HCT116 (cell line): ENCODE data around the gene KIF7. TPM values are rescaled to one million over a fixed set of nuclear protein-coding genes. Genes with fewer than 3 reads are reported as not detected.

Experiments
- ATAC-seq: fragments of 200-7000 bp; cut with Tn5 transposase; 2 replicates; pipeline ENCODE4 v1.9.1; 2020; ENCODE audit warnings: mild to moderate bottlenecking, moderate library complexity
- BruUV-seq: library from RNA; stranded (reverse); fragments of 400-500 nt; replicated peaks from 2 replicates; lab custom pipeline; 2021; lab: Mats Ljungman, UMichigan
- CTCF ChIA-PET: fragments of 300-600 bp; sonication (Branson Sonifier 250); formaldehyde crosslinking; loops from one replicate; lab custom pipeline; 2021; ENCODE audit warnings: antibody characterized with exemption; lab: Charles Lee
- POLR2A ChIA-PET: fragments of 300-600, 350-600 bp; sonication (Branson Sonifier 250); formaldehyde crosslinking; loops from one replicate; lab custom pipeline; 2021; ENCODE audit warnings: antibody characterized with exemption; lab: Charles Lee
- RAD21 ChIA-PET, 2 experiments: fragments of 300-600 bp; sonication (Branson Sonifier 250); formaldehyde crosslinking; loops; one replicate each; lab custom pipeline; 2023; ENCODE audit warnings: low total read pairs in 2 of 2; ENCODE audit not compliant: uncharacterized antibody in 2 of 2, unreplicated experiment in 2 of 2, low non-redundant PET in 1 of 2; lab: Charles Lee
- DNase-seq: peaks from one replicate; pipeline ENCODE4 v3.0.0-alpha.2; 2010; ENCODE audit warnings: low read depth, low spot score
- H2AFZ ChIP-seq: fragments of 200-600 bp; shearing (Covaris generic), sonication (generic); 2 replicates; pipeline ENCODE4 v1.6.1; 2017; ENCODE audit warnings: low read depth, mixed run types, mixed read lengths, antibody characterized with exemption, low read length; ENCODE audit not compliant: poor library complexity, severe bottlenecking
- H3K27ac ChIP-seq: 2 replicates; pipeline ENCODE4 v1.5.1; 2012; ENCODE audit warnings: low read depth, low read length
- H3K27me3 ChIP-seq: fragments of 200-600 bp; sonication (generic); 2 replicates; pipeline ENCODE4 v1.6.1; 2016; ENCODE audit warnings: mixed run types, low read length, mixed read lengths; ENCODE audit not compliant: insufficient read depth
- H3K36me3 ChIP-seq, 2 experiments: fragments of 200-500 bp in 1 of 2; fragments of 200-600 bp in 1 of 2; sonication (Bioruptor generic) in 1 of 2; sonication (generic) in 1 of 2; 2 replicates each; pipeline versions ENCODE4 v1.5.1 to v1.6.1; 2014 to 2016; ENCODE audit warnings: low read length in 2 of 2, inconsistent platforms in 1 of 2, mixed read lengths in 1 of 2, mixed run types in 1 of 2; ENCODE audit not compliant: insufficient read depth in 2 of 2, control insufficient read depth in 1 of 2
- H3K4me1 ChIP-seq, 2 experiments: fragments of 200-600 bp in 1 of 2; sonication (generic) in 1 of 2; 2 replicates each; pipeline versions ENCODE4 v1.5.1 to v1.6.1; 2012 to 2017; ENCODE audit warnings: low read length in 2 of 2, inconsistent platforms in 1 of 2, mild to moderate bottlenecking in 1 of 2, mixed read lengths in 1 of 2, mixed run types in 1 of 2, moderate library complexity in 1 of 2; ENCODE audit not compliant: insufficient read depth in 2 of 2, control insufficient read depth in 1 of 2
- H3K4me2 ChIP-seq: fragments of 200-600 bp; sonication (generic); 2 replicates; pipeline ENCODE4 v1.6.1; 2017; ENCODE audit warnings: mixed run types, low read length, mixed read lengths
- H3K4me3 ChIP-seq, 2 experiments: fragments of 200-600 bp in 1 of 2; sonication (generic) in 1 of 2; replicated peaks in 1 of 2; 2 replicates each; pipeline ENCODE4 v1.5.1; 2011 to 2016; ENCODE audit warnings: low read length in 2 of 2, control low read depth in 1 of 2, low read depth in 1 of 2, mild to moderate bottlenecking in 1 of 2, mixed read lengths in 1 of 2, mixed run types in 1 of 2
- H3K79me2 ChIP-seq: fragments of 200-600 bp; sonication (generic); 2 replicates; pipeline ENCODE4 v1.6.1; 2017; ENCODE audit warnings: mild to moderate bottlenecking, mixed run types, low read length, moderate library complexity, mixed read lengths; ENCODE audit not compliant: insufficient read depth
- H3K9ac ChIP-seq: fragments of 200-600 bp; sonication (generic); 2 replicates; pipeline ENCODE4 v1.6.1; 2016; ENCODE audit warnings: low read length, mixed read lengths
- H3K9me2 ChIP-seq: fragments of 200-600 bp; sonication (generic), shearing (Covaris generic); 2 replicates; pipeline ENCODE4 v1.6.1; 2017; ENCODE audit warnings: mixed run types, mild to moderate bottlenecking, moderate library complexity; ENCODE audit not compliant: insufficient read depth
- H3K9me3 ChIP-seq, 2 experiments: fragments of 200-500 bp in 1 of 2; fragments of 200-600 bp in 1 of 2; sonication (Bioruptor generic) in 1 of 2; sonication (generic) in 1 of 2; 2 replicates each; pipeline ENCODE4 v1.6.1; 2014 to 2017; ENCODE audit warnings: low read length in 2 of 2, mixed read lengths in 2 of 2, inconsistent platforms in 1 of 2, low read depth in 1 of 2, mild to moderate bottlenecking in 1 of 2, mixed run types in 1 of 2, moderate library complexity in 1 of 2; ENCODE audit not compliant: control insufficient read depth in 1 of 2, insufficient read depth in 1 of 2
- H4K20me1 ChIP-seq: fragments of 200-600 bp; sonication (generic), shearing (Covaris generic); 2 replicates; pipeline ENCODE4 v1.6.1; 2017; ENCODE audit warnings: mixed run types, mild to moderate bottlenecking, moderate library complexity; ENCODE audit not compliant: insufficient read depth
- CBX3 ChIP-seq: IDR thresholded peaks from 2 replicates; pipeline ENCODE4 v1.6.1; 2012; ENCODE audit warnings: low read depth
- EGR1 ChIP-seq: IDR thresholded peaks from 2 replicates; pipeline ENCODE4 v1.6.1; 2012; ENCODE audit warnings: low read depth
- ELF1 ChIP-seq: IDR thresholded peaks from 2 replicates; pipeline ENCODE4 v1.6.1; 2012; ENCODE audit warnings: low read depth, borderline replicate concordance
- EZH2 ChIP-seq: fragments of 200-600 bp; sonication (generic); IDR thresholded peaks from 2 replicates; pipeline ENCODE4 v1.6.1; 2017; ENCODE audit warnings: antibody characterized with exemption, mixed run types
- EZH2phosphoT487 ChIP-seq: fragments of 200-600 bp; IDR thresholded peaks from 2 replicates; pipeline ENCODE4 v1.6.1; 2018; ENCODE audit warnings: antibody characterized with exemption, borderline replicate concordance
- FOSL1 ChIP-seq: IDR thresholded peaks from 2 replicates; pipeline ENCODE4 v1.6.1; 2012; ENCODE audit warnings: low read depth
- JUND ChIP-seq: IDR thresholded peaks from 2 replicates; pipeline ENCODE4 v1.6.1; 2012
- RAD21 ChIP-seq: IDR thresholded peaks from 2 replicates; pipeline ENCODE4 v1.6.1; 2012; ENCODE audit warnings: low read depth, mild to moderate bottlenecking
- SRF ChIP-seq: IDR thresholded peaks from 2 replicates; pipeline ENCODE4 v1.6.1; 2012; ENCODE audit warnings: low read depth
- ZFX ChIP-seq: fragments of 450-650 bp; IDR thresholded peaks from 2 replicates; pipeline ENCODE4 v1.6.1; 2017
- ZNF274 ChIP-seq: fragments of 200-500 bp; sonication (Bioruptor generic); IDR thresholded peaks from 2 replicates; pipeline ENCODE4 v1.6.1; 2014; ENCODE audit warnings: mild to moderate bottlenecking, low read depth, low read length, inconsistent platforms
- intact Hi-C: fragments of 100-400 bp; cut with micrococcal nuclease; formaldehyde crosslinking; loops from 2 replicates; pipeline ENCODE4 v1.10.0; 2022
- total RNA-seq: library from RNA; stranded (reverse); gene quantifications from one replicate; pipeline ENCODE4 v1.2.1, GENCODE V29; 2021; ENCODE audit not compliant: unreplicated experiment
- TF ChIP-seq, protein P1 (sequence below): IDR thresholded peaks from 2 replicates; pipeline ENCODE4 v1.6.1; 2011; ENCODE audit warnings: mild to moderate bottlenecking, low read length, moderate library complexity; ENCODE audit not compliant: insufficient replicate concordance; ENCODE audit errors: extremely low read depth
- TF ChIP-seq, protein P2 (sequence below): IDR thresholded peaks from 2 replicates; pipeline ENCODE4 v1.6.1; 2012
- TF ChIP-seq, protein P3 (sequence below): IDR thresholded peaks from 2 replicates; pipeline ENCODE4 v1.6.1; 2012; ENCODE audit warnings: low read depth
- TF ChIP-seq, protein P4 (sequence below), 3 experiments: fragments of 200-600 bp in 1 of 3; sonication (generic) in 1 of 3; IDR thresholded peaks in 2 of 3; conservative IDR thresholded peaks in 1 of 3; 2 replicates each; pipeline ENCODE4 v1.5.1; 2012 to 2017; ENCODE audit warnings: low read depth in 2 of 3, low read length in 2 of 3, antibody characterized with exemption in 1 of 3, borderline replicate concordance in 1 of 3, control low read depth in 1 of 3, mild to moderate bottlenecking in 1 of 3, mixed read lengths in 1 of 3, mixed run types in 1 of 3, moderate library complexity in 1 of 3; ENCODE audit not compliant: insufficient read depth in 1 of 3
- TF ChIP-seq, protein P5 (sequence below): IDR thresholded peaks from 2 replicates; pipeline ENCODE4 v1.6.1; 2012

KIF7 gene
- total RNA-seq, 1 experiment from 2014 or later = 0.12 TPM

DNA sequence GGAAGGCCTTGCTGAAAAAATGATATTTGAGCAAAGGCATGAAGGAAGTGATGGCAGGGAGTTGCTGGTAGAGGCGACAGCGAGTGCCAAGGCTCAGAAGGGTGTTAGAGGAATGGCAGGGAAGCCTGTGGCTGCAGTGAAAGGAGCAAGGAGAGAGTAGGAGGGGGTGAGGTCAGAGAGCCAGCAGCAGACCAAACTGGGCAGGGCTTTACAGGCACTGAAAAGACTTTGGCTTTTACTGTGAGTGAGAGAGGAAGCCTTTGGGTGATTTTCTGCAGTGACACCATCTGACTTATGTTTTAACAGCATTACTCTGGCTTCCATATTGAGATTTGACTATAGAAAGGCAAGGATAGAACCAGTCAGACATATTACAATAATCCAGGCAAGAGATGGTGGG lies 68.6 kb downstream of the KIF7 start:
- H3K36me3 ChIP-seq = peaks cover 75 to 76% of the 10 kb centered on the region in 2 experiments
- intact Hi-C loops = no loop called here
- TF ChIP-seq, protein P1, sequence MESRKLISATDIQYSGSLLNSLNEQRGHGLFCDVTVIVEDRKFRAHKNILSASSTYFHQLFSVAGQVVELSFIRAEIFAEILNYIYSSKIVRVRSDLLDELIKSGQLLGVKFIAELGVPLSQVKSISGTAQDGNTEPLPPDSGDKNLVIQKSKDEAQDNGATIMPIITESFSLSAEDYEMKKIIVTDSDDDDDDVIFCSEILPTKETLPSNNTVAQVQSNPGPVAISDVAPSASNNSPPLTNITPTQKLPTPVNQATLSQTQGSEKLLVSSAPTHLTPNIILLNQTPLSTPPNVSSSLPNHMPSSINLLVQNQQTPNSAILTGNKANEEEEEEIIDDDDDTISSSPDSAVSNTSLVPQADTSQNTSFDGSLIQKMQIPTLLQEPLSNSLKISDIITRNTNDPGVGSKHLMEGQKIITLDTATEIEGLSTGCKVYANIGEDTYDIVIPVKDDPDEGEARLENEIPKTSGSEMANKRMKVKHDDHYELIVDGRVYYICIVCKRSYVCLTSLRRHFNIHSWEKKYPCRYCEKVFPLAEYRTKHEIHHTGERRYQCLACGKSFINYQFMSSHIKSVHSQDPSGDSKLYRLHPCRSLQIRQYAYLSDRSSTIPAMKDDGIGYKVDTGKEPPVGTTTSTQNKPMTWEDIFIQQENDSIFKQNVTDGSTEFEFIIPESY = no peak
- TF ChIP-seq CBX3 = no peak
- no peak for TF ChIP-seq SRF
- TF ChIP-seq, protein P2, sequence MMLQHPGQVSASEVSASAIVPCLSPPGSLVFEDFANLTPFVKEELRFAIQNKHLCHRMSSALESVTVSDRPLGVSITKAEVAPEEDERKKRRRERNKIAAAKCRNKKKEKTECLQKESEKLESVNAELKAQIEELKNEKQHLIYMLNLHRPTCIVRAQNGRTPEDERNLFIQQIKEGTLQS = no peak
- no peak for TF ChIP-seq JUND
- no peak for TF ChIP-seq EZH2phosphoT487
- TF ChIP-seq EZH2 = no peak
- TF ChIP-seq ZFX = no peak
- no peak for TF ChIP-seq FOSL1
- TF ChIP-seq ZNF274 = no peak
- TF ChIP-seq EGR1 = no peak
- TF ChIP-seq RAD21 = no peak
- TF ChIP-seq, protein P3, sequence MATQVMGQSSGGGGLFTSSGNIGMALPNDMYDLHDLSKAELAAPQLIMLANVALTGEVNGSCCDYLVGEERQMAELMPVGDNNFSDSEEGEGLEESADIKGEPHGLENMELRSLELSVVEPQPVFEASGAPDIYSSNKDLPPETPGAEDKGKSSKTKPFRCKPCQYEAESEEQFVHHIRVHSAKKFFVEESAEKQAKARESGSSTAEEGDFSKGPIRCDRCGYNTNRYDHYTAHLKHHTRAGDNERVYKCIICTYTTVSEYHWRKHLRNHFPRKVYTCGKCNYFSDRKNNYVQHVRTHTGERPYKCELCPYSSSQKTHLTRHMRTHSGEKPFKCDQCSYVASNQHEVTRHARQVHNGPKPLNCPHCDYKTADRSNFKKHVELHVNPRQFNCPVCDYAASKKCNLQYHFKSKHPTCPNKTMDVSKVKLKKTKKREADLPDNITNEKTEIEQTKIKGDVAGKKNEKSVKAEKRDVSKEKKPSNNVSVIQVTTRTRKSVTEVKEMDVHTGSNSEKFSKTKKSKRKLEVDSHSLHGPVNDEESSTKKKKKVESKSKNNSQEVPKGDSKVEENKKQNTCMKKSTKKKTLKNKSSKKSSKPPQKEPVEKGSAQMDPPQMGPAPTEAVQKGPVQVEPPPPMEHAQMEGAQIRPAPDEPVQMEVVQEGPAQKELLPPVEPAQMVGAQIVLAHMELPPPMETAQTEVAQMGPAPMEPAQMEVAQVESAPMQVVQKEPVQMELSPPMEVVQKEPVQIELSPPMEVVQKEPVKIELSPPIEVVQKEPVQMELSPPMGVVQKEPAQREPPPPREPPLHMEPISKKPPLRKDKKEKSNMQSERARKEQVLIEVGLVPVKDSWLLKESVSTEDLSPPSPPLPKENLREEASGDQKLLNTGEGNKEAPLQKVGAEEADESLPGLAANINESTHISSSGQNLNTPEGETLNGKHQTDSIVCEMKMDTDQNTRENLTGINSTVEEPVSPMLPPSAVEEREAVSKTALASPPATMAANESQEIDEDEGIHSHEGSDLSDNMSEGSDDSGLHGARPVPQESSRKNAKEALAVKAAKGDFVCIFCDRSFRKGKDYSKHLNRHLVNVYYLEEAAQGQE = no peak
- TF ChIP-seq, protein P4, sequence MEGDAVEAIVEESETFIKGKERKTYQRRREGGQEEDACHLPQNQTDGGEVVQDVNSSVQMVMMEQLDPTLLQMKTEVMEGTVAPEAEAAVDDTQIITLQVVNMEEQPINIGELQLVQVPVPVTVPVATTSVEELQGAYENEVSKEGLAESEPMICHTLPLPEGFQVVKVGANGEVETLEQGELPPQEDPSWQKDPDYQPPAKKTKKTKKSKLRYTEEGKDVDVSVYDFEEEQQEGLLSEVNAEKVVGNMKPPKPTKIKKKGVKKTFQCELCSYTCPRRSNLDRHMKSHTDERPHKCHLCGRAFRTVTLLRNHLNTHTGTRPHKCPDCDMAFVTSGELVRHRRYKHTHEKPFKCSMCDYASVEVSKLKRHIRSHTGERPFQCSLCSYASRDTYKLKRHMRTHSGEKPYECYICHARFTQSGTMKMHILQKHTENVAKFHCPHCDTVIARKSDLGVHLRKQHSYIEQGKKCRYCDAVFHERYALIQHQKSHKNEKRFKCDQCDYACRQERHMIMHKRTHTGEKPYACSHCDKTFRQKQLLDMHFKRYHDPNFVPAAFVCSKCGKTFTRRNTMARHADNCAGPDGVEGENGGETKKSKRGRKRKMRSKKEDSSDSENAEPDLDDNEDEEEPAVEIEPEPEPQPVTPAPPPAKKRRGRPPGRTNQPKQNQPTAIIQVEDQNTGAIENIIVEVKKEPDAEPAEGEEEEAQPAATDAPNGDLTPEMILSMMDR (IDR thresholded peaks at IDR 0.05 in 2 of 3, conservative IDR thresholded peaks at IDR 0.05 in 1 of 3; ENCODE audit: borderline replicate concordance in 1 of 3, insufficient read depth in 1 of 3, low read depth in 2 of 3, low read length in 2 of 3) = no peak
- TF ChIP-seq, protein P5, sequence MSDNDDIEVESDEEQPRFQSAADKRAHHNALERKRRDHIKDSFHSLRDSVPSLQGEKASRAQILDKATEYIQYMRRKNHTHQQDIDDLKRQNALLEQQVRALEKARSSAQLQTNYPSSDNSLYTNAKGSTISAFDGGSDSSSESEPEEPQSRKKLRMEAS = no peak
- no peak for TF ChIP-seq ELF1
- no peaks in the 10 kb centered on the region for H4K20me1 ChIP-seq
- no TSS peak for BruUV-seq
- no peak overlapping the region for H3K9ac ChIP-seq
- RAD21 ChIA-PET = no interaction called here
- DNase-seq = no peak
- no peaks in the 10 kb centered on the region for H3K27me3 ChIP-seq
- CTCF ChIA-PET = no interaction called here
- no peak overlapping the region for H2AFZ ChIP-seq
- no peaks in the 10 kb centered on the region for H3K9me2 ChIP-seq
- H3K4me2 ChIP-seq = no peak overlapping the region
- no peak overlapping the region for H3K4me3 ChIP-seq
- H3K4me1 ChIP-seq = no peaks in the 10 kb centered on the region
- POLR2A ChIA-PET = no interaction called here
- no peaks in the 10 kb centered on the region for H3K9me3 ChIP-seq
- no peak for ATAC-seq
- peaks cover 90% of the 10 kb centered on the region for H3K79me2 ChIP-seq
- H3K27ac ChIP-seq = no peak overlapping the region
